Activated naive CD4-positive, alpha-beta T cell treated with anti-CD3 and anti-CD28 coated beads for 36 hours (primary cell): Measurements from ENCODE around the gene FGF16. TPM values are rescaled to one million over a fixed set of nuclear protein-coding genes. Genes with fewer than 3 reads are reported as not detected.
"Not testable (repeated sequence)": the region's sequence is repeated elsewhere in the genome, so short reads cannot be mapped to it uniquely, and the experiment has no call there.

ENCODE experiments used
- CTCF ChIA-PET: fragments of 350-600 bp; sonication (Branson Sonifier 250); formaldehyde crosslinking; loops from one replicate; lab custom pipeline; 2021; ENCODE audit warnings: antibody characterized with exemption; lab: Charles Lee
- DNase-seq: peaks from one replicate; pipeline ENCODE4 v3.0.0-alpha.2; 2020
- H3K27ac Mint-ChIP-seq: one replicate; pipeline ENCODE4 v1.8.0; 2021; ENCODE audit warnings: mild to moderate bottlenecking, mixed read lengths
- H3K27me3 Mint-ChIP-seq: one replicate; pipeline ENCODE4 v1.8.0; 2021; ENCODE audit warnings: low read depth, mixed read lengths
- H3K36me3 Mint-ChIP-seq: one replicate; pipeline ENCODE4 v1.8.0; 2021; ENCODE audit warnings: low read depth, mixed read lengths
- H3K4me1 Mint-ChIP-seq: one replicate; pipeline ENCODE4 v1.8.0; 2021; ENCODE audit warnings: low read depth, mixed read lengths
- H3K4me3 Mint-ChIP-seq: one replicate; pipeline ENCODE4 v1.8.0; 2021; ENCODE audit warnings: mild to moderate bottlenecking, moderate library complexity, mixed read lengths
- H3K9me3 Mint-ChIP-seq: one replicate; pipeline ENCODE4 v1.8.0; 2021; ENCODE audit warnings: mixed read lengths
- intact Hi-C: fragments of 100-400 bp; cut with micrococcal nuclease; formaldehyde crosslinking; loops from one replicate; pipeline ENCODE4 v1.15.1; 2023
- total RNA-seq, 2 experiments: library from RNA; stranded (reverse); gene quantifications; one replicate each; pipeline ENCODE4 v1.2.3, GENCODE V29; 2021

FGF16 gene
- total RNA-seq, 2 experiments from 2014 or later = 0.12 TPM; not detected in 1

GRCh38 chrX:77450415-77450814 is 3.2 kb downstream of the FGF16 start:
- CTCF ChIA-PET = no interaction called here
- Mint-ChIP-seq H3K27me3 (peaks cover 7% of the 10 kb centered on the region), H3K4me1 (peaks cover 3% of the 10 kb centered on the region), H3K4me3 (no peak overlapping the region), H3K9me3 (no peaks in the 10 kb centered on the region), H3K36me3 (no peaks in the 10 kb centered on the region), H3K27ac (no peak overlapping the region)
- DNase-seq = no peak
- intact Hi-C loops = no loop called here

DNA sequence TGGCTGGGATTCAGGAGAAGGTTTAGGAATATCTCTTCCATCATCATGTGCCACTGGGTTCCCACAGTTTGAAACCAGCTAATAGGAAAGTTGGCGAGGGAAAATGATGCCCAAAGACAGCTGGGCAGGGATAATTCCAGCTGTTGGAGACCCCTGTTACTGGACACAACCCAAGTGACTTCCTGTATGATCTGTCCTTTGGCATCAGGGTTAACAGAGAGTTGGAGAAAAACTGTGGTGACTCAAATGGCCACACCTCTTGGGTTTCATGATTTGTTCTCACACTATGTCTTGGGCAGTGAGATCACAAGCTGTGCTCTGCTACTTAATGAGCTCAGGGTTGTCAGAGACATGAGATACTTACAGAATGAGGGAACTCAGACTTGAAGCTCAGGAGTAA is 3.8 kb downstream of the FGF16 start:
- Mint-ChIP-seq H3K9me3 (no peaks in the 10 kb centered on the region), H3K4me3 (no peak overlapping the region), H3K27ac (no peak overlapping the region), H3K27me3 (peaks cover 7% of the 10 kb centered on the region), H3K4me1 (peaks cover 3% of the 10 kb centered on the region), H3K36me3 (no peaks in the 10 kb centered on the region)
- intact Hi-C loops = no loop called here
- CTCF ChIA-PET = no interaction called here
- DNase-seq = no peak

DNA sequence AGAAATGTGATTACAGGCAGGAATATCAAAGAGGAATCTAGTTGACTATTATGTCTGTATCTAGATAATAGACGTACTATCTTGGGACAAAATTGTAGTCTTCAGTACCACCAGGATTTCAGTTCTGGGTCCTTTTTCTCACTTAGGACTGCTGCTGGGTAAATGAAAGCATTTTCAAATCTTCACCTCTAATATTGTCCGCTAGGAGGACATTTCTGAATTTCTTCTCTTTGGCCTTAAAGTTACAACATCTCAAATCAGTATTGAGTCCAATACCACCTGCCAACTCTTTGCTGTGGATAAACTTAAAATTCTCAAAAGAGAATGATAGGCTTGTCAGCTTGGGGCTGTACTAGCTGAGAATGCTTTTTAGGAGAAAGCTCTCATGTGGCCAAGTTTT is 6.0 kb downstream of the FGF16 start:
- Mint-ChIP-seq H3K9me3 (no peaks in the 10 kb centered on the region), H3K36me3 (no peaks in the 10 kb centered on the region), H3K27me3 (peaks cover 4% of the 10 kb centered on the region), H3K27ac (no peak overlapping the region), H3K4me1 (no peaks in the 10 kb centered on the region), H3K4me3 (no peak overlapping the region)
- DNase-seq = no peak
- intact Hi-C loops = no loop called here
- CTCF ChIA-PET = no interaction called here

DNA sequence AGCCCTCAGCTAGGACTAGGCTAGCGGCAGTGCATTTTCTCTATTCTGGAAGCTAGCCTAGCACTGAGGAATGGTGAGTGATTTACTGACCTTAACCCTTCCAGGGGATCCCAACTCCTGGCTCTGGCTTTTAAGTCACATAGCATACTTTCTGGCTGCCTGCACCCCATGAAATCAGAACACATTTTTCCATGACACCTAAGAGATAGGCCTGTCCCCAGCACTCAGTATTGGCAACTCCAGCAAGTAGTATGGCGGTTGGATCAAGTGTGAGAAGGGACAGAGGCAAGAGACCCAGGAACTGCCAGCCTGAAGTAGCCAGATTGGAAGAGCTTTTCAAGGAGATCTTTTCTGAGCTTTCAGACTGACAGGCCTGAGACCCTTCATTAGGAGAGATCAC is 8.2 kb downstream of the FGF16 start:
- no peaks in the 10 kb centered on the region for H3K36me3 Mint-ChIP-seq
- DNase-seq = no peak
- no peak overlapping the region for H3K4me3 Mint-ChIP-seq
- intact Hi-C loops = no loop called here
- no peaks in the 10 kb centered on the region for H3K9me3 Mint-ChIP-seq
- no peaks in the 10 kb centered on the region for H3K4me1 Mint-ChIP-seq
- no peaks in the 10 kb centered on the region for H3K27me3 Mint-ChIP-seq
- no peak overlapping the region for H3K27ac Mint-ChIP-seq
- CTCF ChIA-PET = no interaction called here

GRCh38 chrX:77484045-77484444 is 36.9 kb downstream of the FGF16 start:
- Mint-ChIP-seq H3K27ac (no peak overlapping the region), H3K36me3 (no peaks in the 10 kb centered on the region), H3K9me3 (peaks cover 8% of the 10 kb centered on the region), H3K4me1 (no peaks in the 10 kb centered on the region), H3K4me3 (no peak overlapping the region), H3K27me3 (no peaks in the 10 kb centered on the region)
- DNase-seq = no peak
- intact Hi-C loops = no loop called here
- CTCF ChIA-PET = no interaction called here

GRCh38 chrX:77493677-77494553 is 46.7 kb downstream of the FGF16 start:
- no peaks in the 10 kb centered on the region for H3K27me3 Mint-ChIP-seq
- H3K9me3 Mint-ChIP-seq = no peaks in the 10 kb centered on the region
- CTCF ChIA-PET = no interaction called here
- intact Hi-C loops = no loop called here
- no peak overlapping the region for H3K4me3 Mint-ChIP-seq
- DNase-seq = no peak
- no peak overlapping the region for H3K27ac Mint-ChIP-seq
- no peaks in the 10 kb centered on the region for H3K36me3 Mint-ChIP-seq
- H3K4me1 Mint-ChIP-seq = no peaks in the 10 kb centered on the region

DNA sequence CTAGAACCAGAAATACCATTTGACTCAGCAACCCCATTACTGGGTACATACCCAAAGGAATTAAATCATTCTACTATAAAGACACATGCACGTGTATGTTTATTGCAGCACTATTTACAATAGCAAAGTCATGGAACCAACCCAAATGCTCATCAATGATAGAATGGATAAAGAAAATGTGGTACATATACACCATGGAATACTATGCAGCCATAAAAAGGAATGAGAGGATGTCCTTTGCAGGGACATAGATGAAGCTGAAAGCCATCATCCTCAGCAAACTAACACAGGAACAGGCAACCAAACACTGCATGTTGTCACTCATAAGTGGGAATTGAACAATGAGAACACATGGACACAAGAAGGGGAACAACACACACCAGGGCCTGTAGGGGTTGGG is 53.0 kb downstream of the FGF16 start:
- H3K9me3 Mint-ChIP-seq, H3K27ac Mint-ChIP-seq, H3K4me3 Mint-ChIP-seq, H3K36me3 Mint-ChIP-seq, DNase-seq, H3K4me1 Mint-ChIP-seq, CTCF ChIA-PET, H3K27me3 Mint-ChIP-seq: not testable (repeated sequence)
- intact Hi-C loops = loop anchor here (10.0 kb wide), 1 partner anchor 395 kb away; the partner anchor contains the start of genes COX7B and MAGT1

GRCh38 chrX:77502951-77503525 is 55.8 kb downstream of the FGF16 start:
- Mint-ChIP-seq H3K9me3 (no peaks in the 10 kb centered on the region), H3K4me1 (peaks cover 12% of the 10 kb centered on the region), H3K27ac (no peak overlapping the region), H3K36me3 (no peaks in the 10 kb centered on the region), H3K4me3 (no peak overlapping the region), H3K27me3 (no peaks in the 10 kb centered on the region)
- DNase-seq = no peak
- intact Hi-C loops = loop anchor here (10.0 kb wide), 1 partner anchor 392 kb away; the partner anchor contains the start of genes COX7B and MAGT1
- CTCF ChIA-PET = no interaction called here

DNA sequence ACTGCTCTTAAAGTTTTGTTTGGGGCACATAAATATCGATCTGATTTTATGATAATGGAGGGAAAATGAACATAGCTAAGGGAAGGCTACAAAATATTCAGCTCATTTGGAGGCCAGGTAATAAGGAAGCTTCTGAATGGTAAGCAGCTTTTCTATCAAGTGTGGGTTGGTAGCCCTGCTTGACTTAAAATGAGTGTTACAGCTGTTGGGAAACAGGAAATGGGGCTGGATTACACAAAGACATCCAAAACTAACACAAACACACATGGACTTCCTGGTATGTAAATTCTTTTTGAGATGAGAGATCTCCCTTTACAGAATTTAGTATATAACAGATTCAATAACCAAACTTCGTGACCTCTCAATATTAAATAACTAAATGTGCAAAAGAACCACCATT is 58.0 kb downstream of the FGF16 start:
- H3K27me3 Mint-ChIP-seq = no peaks in the 10 kb centered on the region
- H3K27ac Mint-ChIP-seq = peak overlapping the region; percentile 56
- CTCF ChIA-PET = interaction anchor here (1.0 kb wide), 1 partner anchor 24 kb away, joined by 4 read pairs; no protein-coding TSS in a partner anchor
- H3K4me3 Mint-ChIP-seq = no peak overlapping the region
- peaks cover 4% of the 10 kb centered on the region for H3K36me3 Mint-ChIP-seq
- peaks cover 12% of the 10 kb centered on the region for H3K4me1 Mint-ChIP-seq
- no peaks in the 10 kb centered on the region for H3K9me3 Mint-ChIP-seq
- intact Hi-C loops = loop anchor here (10.0 kb wide), 1 partner anchor 390 kb away; the partner anchor contains the start of genes COX7B and MAGT1
- DNase-seq = no peak
